ENCODE results near the gene MYZAP. TPM values are rescaled to one million over a fixed set of nuclear protein-coding genes. Genes with fewer than 3 reads are reported as not detected.

MYZAP gene
- total RNA-seq, 1 experiment from 2014 or later, result 5.9 TPM

DNA sequence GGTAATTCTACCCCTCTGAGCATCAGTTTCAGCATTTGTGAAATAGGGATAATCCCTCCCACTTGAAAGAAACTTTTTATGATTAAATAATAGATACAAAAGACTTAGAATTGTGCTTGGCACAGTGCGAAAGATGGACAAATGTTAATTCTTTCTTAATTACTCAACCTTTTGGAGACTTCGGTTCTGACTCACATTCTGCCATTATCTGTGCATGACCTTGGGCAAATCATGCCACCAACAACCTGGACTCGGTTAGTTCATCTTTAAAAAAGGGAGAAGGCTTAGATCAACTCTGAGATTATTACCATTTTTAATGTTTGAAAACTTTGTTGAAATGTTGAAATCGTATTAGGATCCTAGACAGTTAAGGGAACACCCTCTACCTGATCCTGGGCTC, 74.2 kb downstream of the MYZAP start:
- H4K20me1 ChIP-seq (ENCODE audit: insufficient read depth), result no peaks in the 10 kb centered on the region
- no peak overlapping the region for H3K4me2 ChIP-seq
- H3K27me3 ChIP-seq (ENCODE audit: insufficient read depth, low read depth), result no peaks in the 10 kb centered on the region
- no peaks in the 10 kb centered on the region for H3K79me2 ChIP-seq (ENCODE audit: low read depth)
- no peaks in the 10 kb centered on the region for H3F3A ChIP-seq (ENCODE audit: insufficient read depth, low read depth)
- intact Hi-C loops (cut with micrococcal nuclease; ENCODE audit: unreplicated experiment), result loop anchor here (2.0 kb wide), 1 partner anchor 195 kb away; no protein-coding TSS in a partner anchor
- POLR2A ChIA-PET (ENCODE audit: unreplicated experiment), result no interaction called here
- CTCF ChIA-PET, result no interaction called here
- no TSS peak for BruUV-seq (replicated peaks)
- H3K36me3 ChIP-seq (ENCODE audit: low read depth), result no peaks in the 10 kb centered on the region
- no peak overlapping the region for H2AFZ ChIP-seq
- H3K4me1 ChIP-seq (replicated peaks; ENCODE audit: insufficient read depth), result 0 out of 2 replicates have a peak, but pooled peaks cover 4% of the 10 kb centered on the region
- TF ChIP-seq, protein P1, sequence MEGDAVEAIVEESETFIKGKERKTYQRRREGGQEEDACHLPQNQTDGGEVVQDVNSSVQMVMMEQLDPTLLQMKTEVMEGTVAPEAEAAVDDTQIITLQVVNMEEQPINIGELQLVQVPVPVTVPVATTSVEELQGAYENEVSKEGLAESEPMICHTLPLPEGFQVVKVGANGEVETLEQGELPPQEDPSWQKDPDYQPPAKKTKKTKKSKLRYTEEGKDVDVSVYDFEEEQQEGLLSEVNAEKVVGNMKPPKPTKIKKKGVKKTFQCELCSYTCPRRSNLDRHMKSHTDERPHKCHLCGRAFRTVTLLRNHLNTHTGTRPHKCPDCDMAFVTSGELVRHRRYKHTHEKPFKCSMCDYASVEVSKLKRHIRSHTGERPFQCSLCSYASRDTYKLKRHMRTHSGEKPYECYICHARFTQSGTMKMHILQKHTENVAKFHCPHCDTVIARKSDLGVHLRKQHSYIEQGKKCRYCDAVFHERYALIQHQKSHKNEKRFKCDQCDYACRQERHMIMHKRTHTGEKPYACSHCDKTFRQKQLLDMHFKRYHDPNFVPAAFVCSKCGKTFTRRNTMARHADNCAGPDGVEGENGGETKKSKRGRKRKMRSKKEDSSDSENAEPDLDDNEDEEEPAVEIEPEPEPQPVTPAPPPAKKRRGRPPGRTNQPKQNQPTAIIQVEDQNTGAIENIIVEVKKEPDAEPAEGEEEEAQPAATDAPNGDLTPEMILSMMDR (conservative IDR thresholded peaks at IDR 0.05), result no peak
- TF ChIP-seq EZH2 (IDR thresholded peaks at IDR 0.05; ENCODE audit: low read depth), result no peak
- no peaks in the 10 kb centered on the region for H3K9me2 ChIP-seq (ENCODE audit: insufficient read depth)
- H3K4me3 ChIP-seq, result no peak overlapping the region
- H3K9me3 ChIP-seq (ENCODE audit: insufficient read depth, low read depth), result no peaks in the 10 kb centered on the region
- H3K27ac ChIP-seq, result no peak overlapping the region
- DNase-seq, result no peak

DNA sequence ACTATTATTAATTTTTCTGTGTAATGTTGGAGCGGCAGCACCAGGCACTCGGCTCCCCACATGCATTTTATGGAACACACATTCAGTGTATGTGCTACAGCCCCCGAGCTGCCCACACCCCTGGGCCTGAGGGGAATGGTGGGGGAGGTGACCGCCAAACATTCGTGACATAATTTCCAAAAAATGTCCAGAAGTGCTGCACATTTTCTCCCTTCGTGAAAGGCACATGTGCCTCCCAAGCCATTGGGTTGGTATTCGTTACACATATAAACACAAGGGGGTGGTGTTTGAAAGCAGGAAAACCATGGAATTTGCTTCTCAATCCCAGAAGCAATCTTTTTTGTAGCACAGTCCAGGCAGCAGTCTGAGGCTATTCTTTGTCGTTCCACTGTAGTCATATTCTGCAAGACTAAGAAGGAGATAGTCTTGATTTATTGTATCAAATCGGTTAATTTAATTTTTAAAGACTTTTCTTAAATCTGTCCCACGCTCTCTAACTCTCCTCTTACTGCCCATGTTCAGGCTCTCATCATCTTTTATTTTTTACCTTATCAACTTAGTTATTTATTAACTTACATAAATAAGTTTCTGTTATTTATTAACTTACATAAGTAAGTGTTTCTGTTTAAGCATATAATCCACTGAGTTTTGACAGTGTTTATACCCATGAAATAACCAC, 75.6 kb downstream of the MYZAP start:
- Histone ChIP-seq H3K4me2 (no peak overlapping the region), H3K9me3 (ENCODE audit: insufficient read depth, low read depth) (no peaks in the 10 kb centered on the region), H3K27ac (no peak overlapping the region), H3F3A (ENCODE audit: insufficient read depth, low read depth) (no peaks in the 10 kb centered on the region), H4K20me1 (ENCODE audit: insufficient read depth) (no peaks in the 10 kb centered on the region), H3K4me3 (no peak overlapping the region), H2AFZ (no peak overlapping the region), H3K9me2 (ENCODE audit: insufficient read depth) (no peaks in the 10 kb centered on the region), H3K27me3 (ENCODE audit: insufficient read depth, low read depth) (no peaks in the 10 kb centered on the region), H3K4me1 (replicated peaks; ENCODE audit: insufficient read depth) (no peaks in the 10 kb centered on the region), H3K36me3 (ENCODE audit: low read depth) (no peaks in the 10 kb centered on the region), H3K79me2 (ENCODE audit: low read depth) (no peaks in the 10 kb centered on the region)
- BruUV-seq (replicated peaks), result no TSS peak
- CTCF ChIA-PET, result interaction anchor here (1.1 kb wide), 1 partner anchor 54 kb away, joined by 3 read pairs; no protein-coding TSS in a partner anchor
- no peak for TF ChIP-seq EZH2 (IDR thresholded peaks at IDR 0.05; ENCODE audit: low read depth)
- TF ChIP-seq, protein P1 (conservative IDR thresholded peaks at IDR 0.05), result no peak
- POLR2A ChIA-PET (ENCODE audit: unreplicated experiment), result no interaction called here
- DNase-seq, result peak in 1 of 2 experiments; percentile 20
- intact Hi-C loops (cut with micrococcal nuclease; ENCODE audit: unreplicated experiment), result loop anchor here (2.0 kb wide), 1 partner anchor 193 kb away; no protein-coding TSS in a partner anchor

DNA sequence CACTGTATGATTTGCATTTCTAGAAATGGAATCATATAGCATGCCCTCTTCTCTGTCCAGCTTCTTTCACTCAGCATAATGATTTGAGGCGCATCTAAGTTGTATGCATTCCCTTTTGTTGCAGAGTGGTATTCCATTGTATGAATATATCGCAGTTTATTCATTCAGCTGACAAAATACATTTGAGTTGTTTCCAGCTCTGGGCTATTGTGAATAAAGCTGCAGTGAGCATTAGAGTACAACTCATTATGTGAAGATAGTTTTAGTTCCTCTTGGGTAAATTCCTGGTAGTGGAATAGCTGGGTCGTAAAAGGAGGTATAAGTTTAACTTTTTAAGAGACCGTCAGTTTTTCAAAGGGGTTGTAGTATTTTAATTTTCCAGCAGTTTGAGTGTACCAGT, 76.3 kb downstream of the MYZAP start:
- H3K4me1 ChIP-seq (replicated peaks; ENCODE audit: insufficient read depth), result no peaks in the 10 kb centered on the region
- no peaks in the 10 kb centered on the region for H3K27me3 ChIP-seq (ENCODE audit: insufficient read depth, low read depth)
- H3K36me3 ChIP-seq (ENCODE audit: low read depth), result no peaks in the 10 kb centered on the region
- TF ChIP-seq EZH2 (IDR thresholded peaks at IDR 0.05; ENCODE audit: low read depth), result no peak
- TF ChIP-seq, protein P1 (conservative IDR thresholded peaks at IDR 0.05), result no peak
- H3K9me3 ChIP-seq (ENCODE audit: insufficient read depth, low read depth), result no peaks in the 10 kb centered on the region
- H4K20me1 ChIP-seq (ENCODE audit: insufficient read depth), result no peaks in the 10 kb centered on the region
- H2AFZ ChIP-seq, result no peak overlapping the region
- no peaks in the 10 kb centered on the region for H3K9me2 ChIP-seq (ENCODE audit: insufficient read depth)
- intact Hi-C loops (cut with micrococcal nuclease; ENCODE audit: unreplicated experiment), result no loop called here
- H3F3A ChIP-seq (ENCODE audit: insufficient read depth, low read depth), result no peaks in the 10 kb centered on the region
- H3K27ac ChIP-seq, result no peak overlapping the region
- no peaks in the 10 kb centered on the region for H3K79me2 ChIP-seq (ENCODE audit: low read depth)
- no peak overlapping the region for H3K4me3 ChIP-seq
- ChIA-PET CTCF (interaction anchor here (0.6 to 1.1 kb wide), 2 partner anchors 53 to 1850 kb away, joined by 3 to 4 read pairs; no protein-coding TSS in a partner anchor), POLR2A (ENCODE audit: unreplicated experiment) (no interaction called here)
- no peak for DNase-seq
- H3K4me2 ChIP-seq, result no peak overlapping the region
- BruUV-seq (replicated peaks), result no TSS peak

All from PC-9 (cell line).